Measurements from ENCODE around the gene SOX2.
"Not testable (repeated sequence)": the region's sequence is repeated elsewhere in the genome, so short reads cannot be mapped to it uniquely, and the experiment has no call there.

SOX2 gene

GRCh38 chr3:181724192-181724965, 12.7 kb downstream of the SOX2 start:
- no peak for DNase-seq

- DNase-seq = no peak
Observed at GRCh38 chr3:181725131-181725731, 13.5 kb downstream of the SOX2 start.

GRCh38 chr3:181725830-181726229, 14.1 kb downstream of the SOX2 start:
- DNase-seq = no peak

- DNase-seq = no peak
Observed at GRCh38 chr3:181726351-181727330, 14.9 kb downstream of the SOX2 start.

GRCh38 chr3:181727341-181728032, 15.8 kb downstream of the SOX2 start:
- no peak for DNase-seq

GRCh38 chr3:181728470-181729340, 17.0 kb downstream of the SOX2 start:
- no peak for DNase-seq

GRCh38 chr3:181729341-181729869, 17.7 kb downstream of the SOX2 start:
- no peak for DNase-seq

- no peak for DNase-seq
Observed at GRCh38 chr3:181730316-181730715, 18.6 kb downstream of the SOX2 start.

GRCh38 chr3:181730934-181731333, 19.2 kb downstream of the SOX2 start:
- DNase-seq = no peak

GRCh38 chr3:181735911-181736310, 24.2 kb downstream of the SOX2 start:
- DNase-seq = no peak

- DNase-seq = no peak
Observed at GRCh38 chr3:181738551-181738950, 26.8 kb downstream of the SOX2 start.

GRCh38 chr3:181739628-181740027, 27.9 kb downstream of the SOX2 start:
- no peak for DNase-seq

- no peak for DNase-seq
Observed at GRCh38 chr3:181741417-181741816, 29.7 kb downstream of the SOX2 start.

GRCh38 chr3:181752202-181752671, 40.5 kb downstream of the SOX2 start:
- no peak for DNase-seq

- no peak for DNase-seq
Observed at GRCh38 chr3:181753391-181753790, 41.7 kb downstream of the SOX2 start.

- DNase-seq = no peak
Observed at GRCh38 chr3:181755959-181756358, 44.2 kb downstream of the SOX2 start.

- DNase-seq = no peak
Observed at GRCh38 chr3:181756645-181757297, 45.0 kb downstream of the SOX2 start.

- no peak for DNase-seq
Observed at GRCh38 chr3:181757694-181758306, 46.1 kb downstream of the SOX2 start.

GRCh38 chr3:181761906-181762305, 50.2 kb downstream of the SOX2 start:
- no peak for DNase-seq

- not testable (repeated sequence) for DNase-seq
Observed at GRCh38 chr3:181764033-181764432, 52.3 kb downstream of the SOX2 start.
